GM19328 (cell line): ENCODE results near the gene TSPEAR.

Experiments
- ATAC-seq: cut with Tn5 transposase; IDR thresholded peaks from one replicate; pipeline ENCODE4 v1.9.1; 2021; ENCODE audit warnings: mild to moderate bottlenecking, moderate library complexity; ENCODE audit not compliant: unreplicated experiment

Gene TSPEAR

GRCh38 chr21:44711327-44712202 lies at the start of gene TSPEAR:
TSS of gene TSPEAR (minus strand) at chr21:44711572. CDS start at chr21:44711514, 58 bp downstream.
- no peak for ATAC-seq

- no peak for ATAC-seq
Measured at GRCh38 chr21:44760376-44760775, 49.0 kb upstream of the TSPEAR start.

GRCh38 chr21:44759628-44760285 lies 48.4 kb upstream of the TSPEAR start:
- no peak for ATAC-seq

GRCh38 chr21:44758781-44759627 lies 47.6 kb upstream of the TSPEAR start:
- no peak for ATAC-seq

GRCh38 chr21:44758141-44758561 lies 46.8 kb upstream of the TSPEAR start:
- no peak for ATAC-seq

- ATAC-seq, result no peak
Measured at GRCh38 chr21:44757731-44758130, 46.4 kb upstream of the TSPEAR start.

- no peak for ATAC-seq
Measured at GRCh38 chr21:44756423-44757185, 45.2 kb upstream of the TSPEAR start.

GRCh38 chr21:44755227-44755626 lies 43.9 kb upstream of the TSPEAR start:
- no peak for ATAC-seq

- no peak for ATAC-seq
Measured at GRCh38 chr21:44753357-44753756, 42.0 kb upstream of the TSPEAR start.

- no peak for ATAC-seq
Measured at GRCh38 chr21:44752671-44753235, 41.4 kb upstream of the TSPEAR start.

GRCh38 chr21:44751799-44752636 lies 40.6 kb upstream of the TSPEAR start:
- no peak for ATAC-seq

- no peak for ATAC-seq
Measured at GRCh38 chr21:44751186-44751798, 39.9 kb upstream of the TSPEAR start.

- ATAC-seq, result no peak
Measured at GRCh38 chr21:44750675-44751025, 39.3 kb upstream of the TSPEAR start.

- no peak for ATAC-seq
Measured at GRCh38 chr21:44749759-44750674, 38.6 kb upstream of the TSPEAR start.

GRCh38 chr21:44749116-44749758 lies 37.9 kb upstream of the TSPEAR start:
- no peak for ATAC-seq

GRCh38 chr21:44748621-44749020 lies 37.2 kb upstream of the TSPEAR start:
- ATAC-seq, result no peak

GRCh38 chr21:44742418-44743153 lies 31.2 kb upstream of the TSPEAR start:
- no peak for ATAC-seq
